GM21619 (cell line): ENCODE data around the gene CTDSPL.
"Not testable (repeated sequence)": the region's sequence is repeated elsewhere in the genome, so short reads cannot be mapped to it uniquely, and the experiment has no call there.

Source experiments
- ATAC-seq: cut with Tn5 transposase; IDR thresholded peaks from one replicate; pipeline ENCODE4 v1.9.1; 2021; ENCODE audit not compliant: unreplicated experiment

CTDSPL gene, protein sequence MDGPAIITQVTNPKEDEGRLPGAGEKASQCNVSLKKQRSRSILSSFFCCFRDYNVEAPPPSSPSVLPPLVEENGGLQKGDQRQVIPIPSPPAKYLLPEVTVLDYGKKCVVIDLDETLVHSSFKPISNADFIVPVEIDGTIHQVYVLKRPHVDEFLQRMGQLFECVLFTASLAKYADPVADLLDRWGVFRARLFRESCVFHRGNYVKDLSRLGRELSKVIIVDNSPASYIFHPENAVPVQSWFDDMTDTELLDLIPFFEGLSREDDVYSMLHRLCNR

DNA sequence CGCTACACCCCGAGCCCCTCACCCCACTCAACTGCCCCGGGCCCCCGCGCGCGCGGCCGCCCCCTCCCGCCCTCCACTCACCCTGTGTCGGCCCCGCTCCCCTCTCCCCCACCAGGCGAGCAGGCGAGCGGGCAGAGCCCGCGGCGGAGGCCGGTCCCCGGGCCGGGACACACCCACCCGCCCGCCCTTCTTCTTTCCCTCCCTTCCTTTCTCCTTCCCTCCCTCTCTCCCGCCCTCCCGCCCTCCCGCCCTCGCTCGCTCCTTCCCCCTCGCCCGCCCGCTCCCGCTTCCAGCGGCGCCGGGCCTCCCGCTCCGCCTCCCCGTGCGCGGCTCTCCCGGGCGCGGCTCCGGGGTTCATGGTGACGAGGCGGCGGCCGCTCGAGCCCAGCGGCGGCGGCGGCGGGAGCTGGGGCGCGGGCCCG is at the start of gene CTDSPL:
Gene CTDSPL (plus strand): TSS at position 261 of the 422 bp plus-strand sequence. CDS start 320 bp downstream, outside the sequence.
- no peak for ATAC-seq

DNA sequence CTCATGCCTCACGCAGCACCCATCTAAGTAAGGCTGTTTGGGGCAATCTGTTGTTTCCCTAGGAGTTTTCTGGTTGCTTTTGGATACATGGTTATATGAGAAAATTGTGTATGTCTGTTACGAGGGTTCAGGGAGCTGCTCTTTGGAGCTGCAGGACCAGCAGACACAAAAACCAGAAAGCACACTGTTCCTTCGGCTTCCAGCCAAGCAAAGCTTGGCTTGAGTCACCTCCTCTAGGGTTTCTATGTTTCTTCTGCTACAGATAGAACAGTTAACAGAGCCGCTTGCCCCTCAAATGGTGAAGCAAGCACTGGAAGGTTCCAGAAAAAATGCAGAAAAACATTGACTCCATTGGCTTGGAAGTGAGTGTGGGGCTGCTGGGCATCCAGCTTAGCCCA is 49.2 kb upstream of the CTDSPL start:
- no peak for ATAC-seq

DNA sequence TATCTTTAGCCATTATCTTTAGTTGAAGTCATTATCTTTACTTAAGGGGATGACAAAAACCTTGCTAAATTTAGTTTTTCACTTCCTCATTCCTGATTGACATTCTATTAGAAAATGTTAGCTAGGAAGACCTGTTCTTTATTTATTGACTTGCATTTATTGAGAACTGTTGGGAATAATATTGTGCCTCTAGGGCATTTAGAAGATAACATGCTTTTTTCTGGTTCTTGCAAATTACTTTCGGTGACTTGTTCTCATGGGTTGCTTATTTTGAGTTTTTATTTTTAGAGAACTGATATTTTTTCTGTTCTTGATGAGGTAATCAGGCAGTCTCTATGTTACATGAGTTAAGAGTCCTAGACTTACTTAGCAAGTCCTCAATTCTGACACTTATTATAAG is 48.3 kb upstream of the CTDSPL start:
- ATAC-seq = no peak

DNA sequence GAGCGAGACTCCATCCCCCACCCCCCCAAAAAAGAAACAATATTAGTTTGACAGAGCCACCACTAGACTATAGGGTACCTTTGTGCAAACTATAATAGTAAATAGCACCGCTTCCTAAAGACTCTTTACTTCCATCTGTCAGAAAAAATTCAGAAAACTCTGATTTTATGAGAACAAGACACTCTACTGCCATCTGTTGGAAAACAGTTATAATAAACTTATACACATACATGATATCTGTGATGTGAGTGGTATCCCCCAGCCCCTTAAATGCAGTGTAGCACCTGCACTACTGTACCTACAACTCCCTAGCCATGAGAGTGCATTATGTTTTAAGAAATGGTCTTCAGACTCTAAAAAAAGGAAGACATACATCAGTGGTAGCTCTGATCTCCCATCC is 47.1 kb upstream of the CTDSPL start:
- ATAC-seq = no peak

DNA sequence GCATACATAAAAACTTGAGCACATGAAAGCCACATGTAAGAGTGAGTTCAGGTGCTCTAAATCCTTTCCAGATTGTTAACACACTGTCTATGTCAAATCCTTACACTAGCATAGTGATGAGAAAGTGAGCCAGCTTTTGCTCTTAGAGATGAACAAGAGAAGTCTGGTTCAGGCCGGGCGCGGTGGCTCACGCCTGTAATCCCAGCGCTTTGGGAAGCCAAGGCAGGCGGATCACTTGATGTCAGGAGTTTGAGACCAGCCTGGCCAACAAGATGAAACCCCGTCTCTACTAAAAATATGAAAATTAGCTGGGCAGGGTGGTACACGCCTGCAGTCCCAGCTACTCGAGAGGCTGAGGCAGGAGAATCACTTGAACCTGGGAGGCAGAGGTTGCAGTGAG is 46.5 kb upstream of the CTDSPL start:
- not testable (repeated sequence) for ATAC-seq

DNA sequence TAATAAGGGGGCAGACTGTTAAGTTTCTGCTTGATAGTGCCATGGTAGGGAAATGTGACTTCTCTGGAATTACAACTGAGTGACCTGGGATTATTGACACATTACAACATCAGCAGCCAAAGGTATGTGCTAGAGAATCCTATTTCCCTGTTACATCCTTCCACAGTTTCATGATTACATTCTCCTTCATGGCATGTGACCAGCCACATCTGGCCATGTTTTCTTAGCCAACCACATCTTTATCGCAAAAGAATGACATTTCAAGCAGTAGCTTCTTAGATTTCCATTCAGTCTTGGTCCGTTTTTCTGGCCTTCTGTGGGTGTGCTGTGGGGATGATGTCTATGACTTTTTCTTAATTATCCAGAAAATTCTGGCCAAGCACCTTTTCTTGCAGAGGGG is 45.4 kb upstream of the CTDSPL start:
- no peak for ATAC-seq

DNA sequence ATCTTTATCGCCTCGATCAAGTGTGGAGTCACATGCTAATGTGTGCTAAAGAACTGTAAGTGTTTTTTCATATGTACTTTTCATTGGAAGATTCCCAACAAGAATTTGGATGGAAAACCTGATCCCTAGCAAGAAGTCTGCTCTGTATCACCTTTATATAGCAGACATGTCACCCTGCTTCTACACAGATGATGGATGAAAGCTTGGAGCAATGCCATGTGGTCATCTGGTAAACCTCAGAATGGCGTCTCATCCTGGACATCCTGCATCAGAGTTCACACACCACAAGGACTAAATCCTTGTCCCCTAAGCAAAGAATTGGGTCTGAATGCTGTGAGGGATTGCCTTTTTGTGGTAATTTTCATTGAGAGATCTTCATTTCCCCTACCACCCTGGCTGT is 42.1 kb upstream of the CTDSPL start:
- ATAC-seq = no peak

DNA sequence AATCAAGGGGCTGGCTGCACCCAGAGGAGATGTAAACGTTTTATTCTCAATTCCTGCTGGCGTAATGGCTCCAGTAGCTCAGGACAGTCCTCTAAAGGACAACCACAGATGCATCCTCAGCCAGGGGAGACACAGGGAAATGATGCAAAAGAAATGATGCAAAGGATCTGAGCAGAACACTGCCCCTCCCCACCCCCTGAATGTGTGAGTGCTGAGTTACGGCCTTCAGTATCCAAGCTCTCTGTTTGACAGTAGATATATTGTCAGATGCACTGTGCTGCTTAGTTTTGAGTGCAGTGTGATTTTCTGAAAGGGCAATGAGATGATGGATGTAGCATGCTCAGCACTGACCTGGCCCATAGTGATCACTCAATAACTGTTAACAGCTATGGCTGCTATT is 41.4 kb upstream of the CTDSPL start:
- ATAC-seq = no peak

DNA sequence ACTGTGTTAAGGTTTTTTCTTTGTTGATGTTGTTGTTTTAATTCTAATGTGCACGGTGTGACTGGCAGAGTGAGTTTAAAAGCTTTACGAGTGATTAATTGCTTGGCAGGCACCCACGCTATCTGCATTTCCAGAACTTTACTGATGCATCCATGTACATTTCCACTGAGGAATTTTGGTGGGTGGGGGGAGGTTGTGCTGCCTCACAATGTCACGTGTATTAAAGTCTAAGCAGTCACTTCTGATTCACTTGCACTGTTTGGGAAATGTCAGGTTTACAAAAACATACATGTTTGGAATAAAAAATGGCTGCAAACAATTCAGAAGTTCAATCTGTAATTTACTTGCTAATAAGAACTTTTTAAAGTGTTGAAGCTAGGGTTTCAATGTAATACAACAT is 38.5 kb upstream of the CTDSPL start:
- no peak for ATAC-seq

DNA sequence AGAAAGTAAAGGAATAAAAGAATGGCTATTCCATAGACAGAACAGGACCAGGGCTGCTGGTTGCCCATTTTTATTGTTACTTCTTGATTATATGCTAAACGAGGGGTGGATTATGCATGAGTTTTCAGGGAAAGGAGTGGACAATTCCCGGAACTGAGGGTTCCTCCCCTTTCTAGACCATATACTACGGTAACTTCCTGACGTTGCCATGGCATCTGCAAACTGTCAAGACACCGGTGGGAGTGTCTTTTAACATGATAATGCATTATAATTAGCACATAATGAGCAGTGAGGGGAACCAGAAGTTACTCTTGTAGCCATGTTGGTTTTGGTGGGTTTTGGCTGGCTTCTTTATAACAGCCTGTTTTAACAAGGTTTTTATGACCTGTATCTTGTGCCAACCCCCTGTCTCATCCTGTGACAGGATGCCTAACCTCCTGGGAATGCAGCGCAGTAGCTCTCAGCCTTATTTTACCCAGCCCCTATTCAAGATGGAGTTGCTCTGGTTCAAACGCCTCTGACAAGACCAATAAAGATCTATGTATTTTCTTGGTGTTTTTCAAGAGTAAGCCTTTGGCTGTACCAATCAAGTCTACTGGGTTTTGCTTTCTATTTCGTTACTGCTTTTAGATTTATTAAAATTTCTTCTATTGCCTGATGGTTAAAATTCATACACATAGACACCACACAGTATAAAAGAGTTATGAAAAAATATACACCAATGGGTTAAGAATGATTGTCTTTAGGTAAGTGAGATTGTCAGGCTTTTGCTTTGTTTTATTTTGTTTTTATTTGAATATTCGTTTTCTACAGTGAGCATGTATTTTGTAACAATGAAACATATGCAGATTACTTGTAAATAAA is 37.4 kb upstream of the CTDSPL start:
- no peak for ATAC-seq

DNA sequence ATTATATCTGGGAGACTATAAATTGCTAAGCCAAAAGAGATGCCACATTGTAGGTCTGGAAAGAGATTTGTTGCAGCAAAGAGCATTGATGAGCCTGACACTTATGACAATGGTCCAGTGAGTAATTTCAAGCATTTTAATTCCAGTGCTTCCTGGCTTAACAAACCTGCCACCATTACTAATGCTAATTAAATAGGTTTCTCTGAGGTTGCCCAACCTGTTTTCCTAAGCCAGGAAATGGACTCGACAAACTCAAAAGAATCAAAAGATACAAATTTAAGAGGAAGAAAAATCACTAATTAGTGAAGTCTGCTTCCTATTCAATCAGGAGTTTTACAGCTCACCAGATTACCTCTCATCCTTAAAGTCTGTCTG is 36.7 kb upstream of the CTDSPL start:
- no peak for ATAC-seq

DNA sequence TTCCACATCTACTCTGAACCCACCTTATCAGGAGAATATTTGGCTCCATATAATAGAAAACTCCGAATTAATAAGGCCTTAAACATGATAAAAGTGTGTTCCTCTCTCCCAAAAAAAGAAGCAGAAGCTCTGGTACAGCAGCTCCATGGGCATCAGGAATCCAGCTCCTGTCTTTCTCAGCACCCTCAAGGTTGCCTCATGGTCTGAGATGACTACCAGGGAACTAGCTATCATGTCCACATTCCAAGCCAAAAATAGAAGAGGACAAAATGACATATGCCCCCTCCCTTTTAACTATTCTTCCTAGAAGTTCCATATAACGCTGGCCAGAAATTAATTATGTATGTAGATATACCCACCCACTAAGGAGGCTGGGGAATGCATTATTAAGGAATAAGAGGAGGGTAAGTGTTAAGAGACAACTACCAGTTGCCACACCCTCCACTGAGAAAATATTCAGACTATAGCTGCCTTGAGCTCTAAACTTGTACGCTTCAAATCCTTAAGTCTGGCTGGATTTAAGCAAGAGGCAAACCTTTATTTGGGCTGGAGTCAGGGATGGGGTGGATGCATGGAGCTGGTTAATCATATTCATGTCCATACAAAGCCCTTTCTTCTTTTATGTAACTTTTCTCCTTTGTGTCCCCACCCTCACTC is 35.8 kb upstream of the CTDSPL start:
- no peak for ATAC-seq

DNA sequence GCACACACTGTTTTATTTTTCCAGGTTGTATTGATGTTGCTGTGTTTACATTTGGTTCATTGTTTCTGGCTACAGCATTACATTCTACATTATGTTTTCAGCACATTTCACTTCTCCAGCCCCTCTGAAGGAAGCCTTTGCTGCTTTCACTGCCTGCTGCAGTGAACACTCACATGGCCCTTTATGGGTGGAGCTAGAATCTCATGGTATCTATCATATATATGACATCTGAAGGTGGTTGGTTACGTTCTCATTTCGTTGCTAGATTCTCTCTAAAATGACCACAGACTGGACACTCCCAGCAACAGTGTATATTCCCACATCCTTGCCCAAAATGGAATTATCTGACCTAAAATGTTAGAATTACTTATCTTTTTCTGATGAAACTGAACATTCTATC is 35.2 kb upstream of the CTDSPL start:
- no peak for ATAC-seq

DNA sequence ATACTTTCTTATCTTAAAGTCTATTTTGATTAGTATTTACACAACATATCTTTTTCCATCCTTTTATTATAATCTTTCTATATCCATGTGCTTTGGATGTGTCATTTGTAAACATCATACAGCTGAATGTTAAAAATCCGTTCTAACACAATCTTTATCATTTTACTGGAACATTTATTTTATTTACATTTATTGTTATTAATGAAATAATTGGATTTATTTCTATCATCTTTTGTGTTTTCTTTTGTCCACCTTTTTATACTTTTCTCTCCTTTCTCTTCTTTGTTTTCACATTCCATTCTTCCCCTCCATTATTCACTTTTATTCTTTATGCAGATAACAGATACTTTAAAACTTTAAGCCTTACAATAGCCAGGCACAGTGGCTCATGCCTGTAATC is 34.7 kb upstream of the CTDSPL start:
- no peak for ATAC-seq

DNA sequence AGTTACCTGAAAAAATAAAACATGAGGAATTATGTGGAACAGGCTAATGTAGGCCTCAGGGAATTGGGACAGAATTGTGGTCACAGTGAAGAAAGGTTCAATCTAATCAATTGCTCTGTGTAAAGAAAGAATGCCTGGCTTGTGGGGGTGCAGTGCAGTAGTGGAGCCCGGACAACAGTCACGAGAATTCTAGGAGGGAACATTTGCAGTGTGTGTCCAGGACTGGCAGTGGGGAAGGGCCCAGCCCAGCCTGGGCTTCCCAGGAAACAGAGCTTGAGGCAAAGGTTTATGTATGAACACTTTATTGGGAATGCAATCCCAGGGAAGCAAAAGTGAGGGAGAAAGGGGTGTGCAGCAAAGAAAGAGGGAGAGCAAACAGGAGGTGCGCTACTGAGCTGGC is 29.2 kb upstream of the CTDSPL start:
- ATAC-seq = no peak

DNA sequence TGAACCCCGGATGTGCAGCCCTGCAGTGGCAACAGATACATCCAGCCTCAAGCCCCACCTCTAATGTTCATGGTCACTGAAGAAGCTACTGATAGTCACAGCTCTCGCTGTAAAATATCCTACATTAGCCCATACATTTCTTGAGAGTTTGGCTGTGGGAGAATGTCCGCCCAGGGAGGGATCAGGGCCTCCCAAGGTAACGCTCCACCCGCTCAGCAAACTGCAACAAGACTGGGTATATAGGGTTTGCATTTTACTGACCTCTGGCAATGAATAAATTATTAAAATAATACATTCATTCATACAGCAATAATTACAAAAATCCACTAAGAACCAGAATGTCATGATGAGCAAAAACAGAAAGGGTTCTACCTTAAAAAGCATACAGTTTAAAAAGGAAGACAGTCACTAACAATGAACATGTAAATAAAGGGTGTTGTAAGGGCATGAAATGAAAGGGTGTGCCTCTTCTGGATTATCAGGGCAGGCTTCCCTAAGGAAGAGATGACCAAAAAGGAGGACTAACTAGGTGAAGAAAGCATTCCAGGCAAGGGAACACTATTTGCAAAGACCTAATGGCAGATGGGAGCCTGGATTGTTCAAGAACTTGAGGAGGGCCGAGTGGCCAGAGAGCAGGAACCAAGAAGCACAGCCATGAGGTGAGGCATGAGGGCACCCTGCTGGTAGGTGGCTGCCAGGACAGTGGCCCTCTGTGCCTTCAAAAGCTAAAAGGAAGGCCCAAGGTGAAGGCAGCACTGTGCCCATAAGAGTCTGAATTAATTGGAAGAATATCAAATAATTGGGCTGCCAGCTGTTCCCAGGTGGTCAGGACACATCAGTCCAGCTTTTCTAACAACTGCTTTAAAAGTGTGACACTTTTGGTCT is 28.1 kb upstream of the CTDSPL start:
- ATAC-seq = no peak

DNA sequence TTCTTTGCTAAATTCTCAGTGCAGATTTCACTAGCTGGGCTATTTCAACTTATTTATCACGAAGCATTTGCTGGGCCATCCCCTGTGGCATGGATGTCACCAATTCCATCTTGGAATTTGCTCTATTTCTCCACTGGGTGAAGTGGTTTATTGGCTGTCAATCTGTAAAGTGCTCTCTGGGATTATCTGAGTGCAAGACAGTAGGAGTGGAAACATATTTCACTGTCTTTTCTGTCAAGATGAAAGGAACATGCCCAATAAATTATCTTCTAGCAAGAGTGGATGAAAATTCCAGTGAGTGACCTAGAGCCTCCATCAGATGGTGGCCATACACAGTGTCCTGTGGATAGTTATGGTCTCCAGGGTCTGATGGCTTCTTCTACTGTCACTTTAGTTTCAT is 25.1 kb upstream of the CTDSPL start:
- no peak for ATAC-seq

DNA sequence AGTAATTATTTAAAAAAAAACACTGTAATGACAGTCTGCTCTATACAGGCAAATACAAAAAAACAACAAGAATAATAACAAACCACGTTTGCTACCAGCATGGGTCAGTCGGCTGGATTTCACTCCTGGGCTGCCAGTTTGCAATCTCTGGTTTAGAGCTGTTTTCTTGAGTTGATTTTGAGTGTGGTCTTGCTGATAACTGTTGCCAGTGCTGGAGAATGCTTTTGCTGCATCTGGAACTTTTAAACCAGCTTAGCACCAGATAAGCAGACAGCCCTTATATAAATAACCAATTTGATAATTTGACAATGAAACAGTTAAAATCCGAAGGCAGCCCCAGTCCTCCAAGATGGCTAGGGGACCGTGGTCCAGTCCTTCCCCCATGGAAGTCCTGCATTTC is 14.0 kb upstream of the CTDSPL start:
- ATAC-seq = no peak

DNA sequence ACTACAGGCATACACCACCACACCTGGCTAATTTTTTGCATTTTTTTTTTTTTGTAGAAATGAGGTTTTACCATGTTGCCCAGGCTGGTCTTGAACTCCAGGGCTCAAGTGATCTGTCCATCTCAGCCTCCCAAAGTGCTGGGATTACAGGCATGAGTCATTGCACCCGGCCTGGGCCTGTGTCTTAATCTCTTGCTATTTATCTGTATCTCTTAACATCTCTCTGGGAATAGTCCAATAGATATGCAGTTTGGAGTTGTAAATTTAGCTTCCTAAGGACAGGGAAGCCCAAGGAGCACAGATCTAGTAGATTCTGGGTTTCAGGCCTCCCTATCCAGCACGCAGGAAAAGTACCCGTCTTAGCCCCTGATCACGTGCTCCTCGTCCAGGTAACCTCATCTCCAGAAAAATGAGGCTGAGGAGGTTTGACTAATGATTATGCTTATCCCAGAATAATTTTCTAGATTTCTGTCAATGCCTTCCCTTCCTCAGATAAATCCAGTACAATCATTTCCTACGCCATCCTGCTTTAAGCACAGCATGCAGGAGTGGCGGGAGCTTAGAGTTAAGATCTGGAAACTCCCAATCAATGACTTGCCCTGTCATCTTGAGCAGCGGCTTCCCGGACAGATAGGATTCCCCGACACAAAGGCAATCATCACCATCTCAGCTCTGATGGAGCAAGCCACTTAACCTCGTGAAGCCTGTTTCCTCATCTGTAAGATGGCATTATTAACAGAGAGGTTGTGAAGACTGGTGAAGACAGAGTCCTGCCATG is 12.3 kb upstream of the CTDSPL start:
- no peak for ATAC-seq

DNA sequence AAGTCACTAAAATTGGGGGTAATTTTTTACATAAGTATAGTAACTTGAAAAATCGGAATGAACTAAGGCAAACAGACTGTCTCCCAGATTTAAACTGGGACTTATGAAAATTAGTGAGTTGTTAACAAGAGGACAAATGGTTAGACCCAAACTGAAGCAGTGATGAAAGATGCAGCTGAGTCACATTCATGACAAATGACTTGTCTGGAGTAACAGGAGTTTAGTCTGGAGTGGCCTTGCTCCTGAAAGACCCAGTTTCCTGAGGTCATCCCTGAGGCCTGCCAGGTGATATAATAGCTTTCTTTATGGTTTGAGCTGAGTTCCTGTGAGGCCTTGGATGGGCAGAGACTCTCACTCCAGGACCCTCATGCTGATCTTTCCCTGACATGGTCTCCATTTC is 9.6 kb upstream of the CTDSPL start:
- no peak for ATAC-seq
